ENCODE data around the gene PHTF2.

Gene PHTF2

GRCh38 chr7:77800158-77800557 is 1.6 kb downstream of the PHTF2 start:
- TF ChIP-seq GLIS3 (CRISPR knock-in tag; IDR thresholded peaks at IDR 0.05) (no peak), POU6F1 (CRISPR knock-in tag; IDR thresholded peaks at IDR 0.05; ENCODE audit: borderline replicate concordance, low read depth) (no peak), ZNF565 (CRISPR knock-in tag; conservative IDR thresholded peaks at IDR 0.05; ENCODE audit: low read depth) (no peak), ESRRG (CRISPR knock-in tag; IDR thresholded peaks at IDR 0.05) (no peak), PPARA (CRISPR knock-in tag; IDR thresholded peaks at IDR 0.05; ENCODE audit: borderline replicate concordance) (no peak), ZFP30 (CRISPR knock-in tag; IDR thresholded peaks at IDR 0.05) (no peak), CSDC2 (CRISPR knock-in tag; IDR thresholded peaks at IDR 0.05) (no peak), SNAI2 (CRISPR knock-in tag; IDR thresholded peaks at IDR 0.05) (no peak), BACH2 (CRISPR knock-in tag; IDR thresholded peaks at IDR 0.05; ENCODE audit: borderline replicate concordance) (no peak), TOX (CRISPR knock-in tag; IDR thresholded peaks at IDR 0.05; ENCODE audit: borderline replicate concordance) (no peak), ZC3H10 (CRISPR knock-in tag; IDR thresholded peaks at IDR 0.05) (no peak), ARNTL (CRISPR knock-in tag; IDR thresholded peaks at IDR 0.05; ENCODE audit: borderline replicate concordance, low read depth) (no peak)
- TF ChIP-seq, protein P1, sequence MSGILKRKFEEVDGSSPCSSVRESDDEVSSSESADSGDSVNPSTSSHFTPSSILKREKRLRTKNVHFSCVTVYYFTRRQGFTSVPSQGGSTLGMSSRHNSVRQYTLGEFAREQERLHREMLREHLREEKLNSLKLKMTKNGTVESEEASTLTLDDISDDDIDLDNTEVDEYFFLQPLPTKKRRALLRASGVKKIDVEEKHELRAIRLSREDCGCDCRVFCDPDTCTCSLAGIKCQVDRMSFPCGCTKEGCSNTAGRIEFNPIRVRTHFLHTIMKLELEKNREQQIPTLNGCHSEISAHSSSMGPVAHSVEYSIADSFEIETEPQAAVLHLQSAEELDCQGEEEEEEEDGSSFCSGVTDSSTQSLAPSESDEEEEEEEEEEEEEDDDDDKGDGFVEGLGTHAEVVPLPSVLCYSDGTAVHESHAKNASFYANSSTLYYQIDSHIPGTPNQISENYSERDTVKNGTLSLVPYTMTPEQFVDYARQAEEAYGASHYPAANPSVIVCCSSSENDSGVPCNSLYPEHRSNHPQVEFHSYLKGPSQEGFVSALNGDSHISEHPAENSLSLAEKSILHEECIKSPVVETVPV (CRISPR knock-in tag; IDR thresholded peaks at IDR 0.05) = no peak
- ATAC-seq = no peak

DNA sequence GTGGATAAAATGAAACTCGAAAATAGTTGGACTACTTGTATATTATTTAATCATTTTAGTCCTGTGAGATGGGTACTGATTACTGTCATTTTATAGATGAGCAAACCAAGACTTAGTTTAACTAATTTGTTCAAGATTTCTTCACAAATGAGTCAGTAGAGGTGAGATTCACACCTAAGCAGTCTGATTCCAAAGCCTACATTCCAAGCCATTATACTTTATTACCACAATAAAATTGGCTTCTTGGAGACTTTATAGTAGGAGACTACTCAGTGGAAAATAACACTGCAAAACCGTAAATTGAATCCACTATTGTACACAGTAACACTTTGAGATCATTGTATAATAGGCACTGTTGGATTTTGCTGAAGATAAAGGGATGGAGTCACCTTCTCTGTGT is 2.2 kb downstream of the PHTF2 start:
- TF ChIP-seq ZNF70 (CRISPR knock-in tag; IDR thresholded peaks at IDR 0.05) (no peak), ZFP30 (CRISPR knock-in tag; IDR thresholded peaks at IDR 0.05) (no peak), PPARA (CRISPR knock-in tag; IDR thresholded peaks at IDR 0.05; ENCODE audit: borderline replicate concordance) (no peak), OSR1 (CRISPR knock-in tag; IDR thresholded peaks at IDR 0.05) (no peak), POU6F1 (CRISPR knock-in tag; IDR thresholded peaks at IDR 0.05; ENCODE audit: borderline replicate concordance, low read depth) (no peak), ARNTL (CRISPR knock-in tag; IDR thresholded peaks at IDR 0.05; ENCODE audit: borderline replicate concordance, low read depth) (no peak), RARB (CRISPR knock-in tag; IDR thresholded peaks at IDR 0.05) (no peak)
- TF ChIP-seq, protein P2, sequence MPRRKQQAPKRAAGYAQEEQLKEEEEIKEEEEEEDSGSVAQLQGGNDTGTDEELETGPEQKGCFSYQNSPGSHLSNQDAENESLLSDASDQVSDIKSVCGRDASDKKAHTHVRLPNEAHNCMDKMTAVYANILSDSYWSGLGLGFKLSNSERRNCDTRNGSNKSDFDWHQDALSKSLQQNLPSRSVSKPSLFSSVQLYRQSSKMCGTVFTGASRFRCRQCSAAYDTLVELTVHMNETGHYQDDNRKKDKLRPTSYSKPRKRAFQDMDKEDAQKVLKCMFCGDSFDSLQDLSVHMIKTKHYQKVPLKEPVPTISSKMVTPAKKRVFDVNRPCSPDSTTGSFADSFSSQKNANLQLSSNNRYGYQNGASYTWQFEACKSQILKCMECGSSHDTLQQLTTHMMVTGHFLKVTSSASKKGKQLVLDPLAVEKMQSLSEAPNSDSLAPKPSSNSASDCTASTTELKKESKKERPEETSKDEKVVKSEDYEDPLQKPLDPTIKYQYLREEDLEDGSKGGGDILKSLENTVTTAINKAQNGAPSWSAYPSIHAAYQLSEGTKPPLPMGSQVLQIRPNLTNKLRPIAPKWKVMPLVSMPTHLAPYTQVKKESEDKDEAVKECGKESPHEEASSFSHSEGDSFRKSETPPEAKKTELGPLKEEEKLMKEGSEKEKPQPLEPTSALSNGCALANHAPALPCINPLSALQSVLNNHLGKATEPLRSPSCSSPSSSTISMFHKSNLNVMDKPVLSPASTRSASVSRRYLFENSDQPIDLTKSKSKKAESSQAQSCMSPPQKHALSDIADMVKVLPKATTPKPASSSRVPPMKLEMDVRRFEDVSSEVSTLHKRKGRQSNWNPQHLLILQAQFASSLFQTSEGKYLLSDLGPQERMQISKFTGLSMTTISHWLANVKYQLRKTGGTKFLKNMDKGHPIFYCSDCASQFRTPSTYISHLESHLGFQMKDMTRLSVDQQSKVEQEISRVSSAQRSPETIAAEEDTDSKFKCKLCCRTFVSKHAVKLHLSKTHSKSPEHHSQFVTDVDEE (CRISPR knock-in tag; IDR thresholded peaks at IDR 0.05) = no peak
- no peak for ATAC-seq

- no peak for ATAC-seq
- no peak for TF ChIP-seq ARNTL (CRISPR knock-in tag; IDR thresholded peaks at IDR 0.05; ENCODE audit: borderline replicate concordance, low read depth)
- TF ChIP-seq CSDC2 (CRISPR knock-in tag; IDR thresholded peaks at IDR 0.05) = no peak
- TF ChIP-seq ZFP30 (CRISPR knock-in tag; IDR thresholded peaks at IDR 0.05) = no peak
- no peak for TF ChIP-seq PATZ1 (CRISPR knock-in tag; IDR thresholded peaks at IDR 0.05; ENCODE audit: borderline replicate concordance)
- TF ChIP-seq RARB (CRISPR knock-in tag; IDR thresholded peaks at IDR 0.05) = no peak
- no peak for TF ChIP-seq ZNF70 (CRISPR knock-in tag; IDR thresholded peaks at IDR 0.05)
- TF ChIP-seq POU6F1 (CRISPR knock-in tag; IDR thresholded peaks at IDR 0.05; ENCODE audit: borderline replicate concordance, low read depth) = no peak
- TF ChIP-seq ISL1 (CRISPR knock-in tag; IDR thresholded peaks at IDR 0.05) = no peak
- TF ChIP-seq OSR1 (CRISPR knock-in tag; IDR thresholded peaks at IDR 0.05) = no peak
- no peak for TF ChIP-seq GLIS3 (CRISPR knock-in tag; IDR thresholded peaks at IDR 0.05)
- no peak for TF ChIP-seq TOX (CRISPR knock-in tag; IDR thresholded peaks at IDR 0.05; ENCODE audit: borderline replicate concordance)
- no peak for TF ChIP-seq CREB5 (CRISPR knock-in tag; IDR thresholded peaks at IDR 0.05; ENCODE audit: low read depth)
- TF ChIP-seq SNAI2 (CRISPR knock-in tag; IDR thresholded peaks at IDR 0.05) = no peak
- no peak for TF ChIP-seq PPARA (CRISPR knock-in tag; IDR thresholded peaks at IDR 0.05; ENCODE audit: borderline replicate concordance)
- TF ChIP-seq ZNF8 (CRISPR knock-in tag; IDR thresholded peaks at IDR 0.05) = no peak
These were observed 4.2 kb downstream of the PHTF2 start for GRCh38 chr7:77802557-77803405.

All from SK-N-SH treated with all-trans-retinoic acid at 6 μM for 48 hours (cell line).